ENCODE data around the gene OPN1LW.
"Not testable (repeated sequence)": the region's sequence is repeated elsewhere in the genome, so short reads cannot be mapped to it uniquely, and the experiment has no call there.

OPN1LW gene

GRCh38 chrX:154140742-154141141 is 3.3 kb upstream of the OPN1LW start:
- Histone ChIP-seq H3K36me3 (ENCODE audit: control insufficient read depth in 1 of 2, insufficient read depth in 2 of 2, low read length in 2 of 2) (no peaks in the 10 kb centered on the region), H4K12ac (ENCODE audit: low read depth, low read length) (no peak overlapping the region), H3K9ac (ENCODE audit: low read length) (no peak overlapping the region), H3K79me2 (ENCODE audit: control insufficient read depth, insufficient read depth, low read length, poor library complexity) (no peaks in the 10 kb centered on the region), H3K14ac (ENCODE audit: low read length) (no peak overlapping the region), H3K23ac (ENCODE audit: low read length) (no peak overlapping the region), H2BK120ac (ENCODE audit: insufficient read depth, low read length, poor library complexity) (no peak overlapping the region), H3K4me3 (ENCODE audit: low read depth, low read length) (no peak overlapping the region), H3K4me1 (ENCODE audit: control insufficient read depth in 1 of 2, insufficient read depth in 2 of 2, low read length in 2 of 2) (no peaks in the 10 kb centered on the region), H3K9me3 (ENCODE audit: insufficient read depth, low read depth, low read length) (no peaks in the 10 kb centered on the region), H3K4me2 (ENCODE audit: low read length) (no peak overlapping the region), H3K27me3 (ENCODE audit: insufficient read depth, low read length) (no peaks in the 10 kb centered on the region), H3K18ac (ENCODE audit: low read length) (no peak overlapping the region), H2AFZ (ENCODE audit: insufficient read depth, low read length, poor library complexity) (no peak overlapping the region), H2BK12ac (ENCODE audit: low read length) (no peak overlapping the region), H4K8ac (ENCODE audit: low read depth, low read length) (no peak overlapping the region), H2AK5ac (ENCODE audit: low read length) (no peak overlapping the region), H3K4ac (ENCODE audit: low read depth, low read length) (no peak overlapping the region), H3K79me1 (ENCODE audit: low read length) (no peaks in the 10 kb centered on the region), H4K91ac (ENCODE audit: low read depth, low read length) (no peak overlapping the region), H3K27ac (ENCODE audit: low read depth, low read length) (no peak overlapping the region), H2BK5ac (ENCODE audit: low read depth, low read length, poor library complexity) (no peak overlapping the region)
- WGBS (ENCODE audit: extremely low coverage, insufficient coverage, insufficient read length), result no CpG with 5 or more reads among the region's 10 CpGs
- DNase-seq, result no peak

- H3K14ac ChIP-seq (ENCODE audit: low read length), result no peak overlapping the region
- no peak overlapping the region for H3K27ac ChIP-seq (ENCODE audit: low read depth, low read length)
- no peak overlapping the region for H2BK120ac ChIP-seq (ENCODE audit: insufficient read depth, low read length, poor library complexity)
- no peak overlapping the region for H3K4ac ChIP-seq (ENCODE audit: low read depth, low read length)
- no peak overlapping the region for H3K18ac ChIP-seq (ENCODE audit: low read length)
- no peaks in the 10 kb centered on the region for H3K79me2 ChIP-seq (ENCODE audit: control insufficient read depth, insufficient read depth, low read length, poor library complexity)
- no peaks in the 10 kb centered on the region for H3K27me3 ChIP-seq (ENCODE audit: insufficient read depth, low read length)
- no peaks in the 10 kb centered on the region for H3K9me3 ChIP-seq (ENCODE audit: insufficient read depth, low read depth, low read length)
- no peak overlapping the region for H4K91ac ChIP-seq (ENCODE audit: low read depth, low read length)
- H2BK5ac ChIP-seq (ENCODE audit: low read depth, low read length, poor library complexity), result no peak overlapping the region
- no peak overlapping the region for H3K23ac ChIP-seq (ENCODE audit: low read length)
- no peak overlapping the region for H3K4me3 ChIP-seq (ENCODE audit: low read depth, low read length)
- no peaks in the 10 kb centered on the region for H3K36me3 ChIP-seq (ENCODE audit: control insufficient read depth in 1 of 2, insufficient read depth in 2 of 2, low read length in 2 of 2)
- H2AK5ac ChIP-seq (ENCODE audit: low read length), result no peak overlapping the region
- H3K9ac ChIP-seq (ENCODE audit: low read length), result no peak overlapping the region
- H3K4me1 ChIP-seq (ENCODE audit: control insufficient read depth in 1 of 2, insufficient read depth in 2 of 2, low read length in 2 of 2), result no peaks in the 10 kb centered on the region
- DNase-seq, result no peak
- WGBS (ENCODE audit: extremely low coverage, insufficient coverage, insufficient read length), result no CpG with 5 or more reads among the region's 8 CpGs
- no peak overlapping the region for H2BK12ac ChIP-seq (ENCODE audit: low read length)
- H3K79me1 ChIP-seq (ENCODE audit: low read length), result no peaks in the 10 kb centered on the region
- H4K8ac ChIP-seq (ENCODE audit: low read depth, low read length), result no peak overlapping the region
- no peak overlapping the region for H4K12ac ChIP-seq (ENCODE audit: low read depth, low read length)
- H3K4me2 ChIP-seq (ENCODE audit: low read length), result no peak overlapping the region
- H2AFZ ChIP-seq (ENCODE audit: insufficient read depth, low read length, poor library complexity), result no peak overlapping the region
These were observed 1.7 kb upstream of the OPN1LW start for GRCh38 chrX:154142386-154142785.

- H3K36me3 ChIP-seq (ENCODE audit: control insufficient read depth in 1 of 2, insufficient read depth in 2 of 2, low read length in 2 of 2), result no peaks in the 10 kb centered on the region
- no peak overlapping the region for H4K91ac ChIP-seq (ENCODE audit: low read depth, low read length)
- no peak overlapping the region for H2BK120ac ChIP-seq (ENCODE audit: insufficient read depth, low read length, poor library complexity)
- no peak overlapping the region for H3K4ac ChIP-seq (ENCODE audit: low read depth, low read length)
- no peak overlapping the region for H4K8ac ChIP-seq (ENCODE audit: low read depth, low read length)
- no CpG with 5 or more reads among the region's 23 CpGs for WGBS (ENCODE audit: extremely low coverage, insufficient coverage, insufficient read length)
- H2BK5ac ChIP-seq (ENCODE audit: low read depth, low read length, poor library complexity), result no peak overlapping the region
- no peak overlapping the region for H3K4me3 ChIP-seq (ENCODE audit: low read depth, low read length)
- H3K23ac ChIP-seq (ENCODE audit: low read length), result no peak overlapping the region
- H3K27ac ChIP-seq (ENCODE audit: low read depth, low read length), result no peak overlapping the region
- no peaks in the 10 kb centered on the region for H3K79me1 ChIP-seq (ENCODE audit: low read length)
- no peak overlapping the region for H3K14ac ChIP-seq (ENCODE audit: low read length)
- no peak overlapping the region for H3K18ac ChIP-seq (ENCODE audit: low read length)
- no peak overlapping the region for H2BK12ac ChIP-seq (ENCODE audit: low read length)
- H3K27me3 ChIP-seq (ENCODE audit: insufficient read depth, low read length), result no peaks in the 10 kb centered on the region
- H2AFZ ChIP-seq (ENCODE audit: insufficient read depth, low read length, poor library complexity), result no peak overlapping the region
- H3K9me3 ChIP-seq (ENCODE audit: insufficient read depth, low read depth, low read length), result no peaks in the 10 kb centered on the region
- no peak overlapping the region for H3K9ac ChIP-seq (ENCODE audit: low read length)
- H2AK5ac ChIP-seq (ENCODE audit: low read length), result no peak overlapping the region
- H3K4me1 ChIP-seq (ENCODE audit: control insufficient read depth in 1 of 2, insufficient read depth in 2 of 2, low read length in 2 of 2), result no peaks in the 10 kb centered on the region
- no peak for DNase-seq
- H4K12ac ChIP-seq (ENCODE audit: low read depth, low read length), result no peak overlapping the region
- H3K4me2 ChIP-seq (ENCODE audit: low read length), result no peak overlapping the region
- no peaks in the 10 kb centered on the region for H3K79me2 ChIP-seq (ENCODE audit: control insufficient read depth, insufficient read depth, low read length, poor library complexity)
These were observed 895 bp upstream of the OPN1LW start for GRCh38 chrX:154142950-154143745.

- H3K4me2 ChIP-seq (ENCODE audit: low read length); H2BK5ac ChIP-seq (ENCODE audit: low read depth, low read length, poor library complexity); H4K12ac ChIP-seq (ENCODE audit: low read depth, low read length); H3K79me1 ChIP-seq (ENCODE audit: low read length); DNase-seq; H3K36me3 ChIP-seq (ENCODE audit: control insufficient read depth in 1 of 2, insufficient read depth in 2 of 2, low read length in 2 of 2); H3K4me1 ChIP-seq (ENCODE audit: control insufficient read depth in 1 of 2, insufficient read depth in 2 of 2, low read length in 2 of 2); H2BK120ac ChIP-seq (ENCODE audit: insufficient read depth, low read length, poor library complexity); H3K27me3 ChIP-seq (ENCODE audit: insufficient read depth, low read length); H3K9ac ChIP-seq (ENCODE audit: low read length); H3K23ac ChIP-seq (ENCODE audit: low read length); H2BK12ac ChIP-seq (ENCODE audit: low read length); H3K14ac ChIP-seq (ENCODE audit: low read length); H4K8ac ChIP-seq (ENCODE audit: low read depth, low read length); H4K91ac ChIP-seq (ENCODE audit: low read depth, low read length); H3K27ac ChIP-seq (ENCODE audit: low read depth, low read length); H2AK5ac ChIP-seq (ENCODE audit: low read length); H3K4ac ChIP-seq (ENCODE audit: low read depth, low read length); H3K4me3 ChIP-seq (ENCODE audit: low read depth, low read length); H3K9me3 ChIP-seq (ENCODE audit: insufficient read depth, low read depth, low read length); H2AFZ ChIP-seq (ENCODE audit: insufficient read depth, low read length, poor library complexity); H3K18ac ChIP-seq (ENCODE audit: low read length); H3K79me2 ChIP-seq (ENCODE audit: control insufficient read depth, insufficient read depth, low read length, poor library complexity): not testable (repeated sequence)
- WGBS (ENCODE audit: extremely low coverage, insufficient coverage, insufficient read length), result no CpG with 5 or more reads among the region's 6 CpGs
These were observed 7.0 kb downstream of the OPN1LW start for GRCh38 chrX:154151030-154151429.
